BLaER1 treated with 17β-estradiol and CSF1 and Interleukin-3, amounts not matched to agents 10 nM and 100 nM (cell line): Measurements from ENCODE around the gene RPS6KC1.
"Not testable (repeated sequence)": the region's sequence is repeated elsewhere in the genome, so short reads cannot be mapped to it uniquely, and the experiment has no call there.

Source experiments
- H3K27ac ChIP-seq, 11 experiments: shearing (Covaris generic); formaldehyde crosslinking; 2 replicates each; pipeline ENCODE4 v1.8.1; 2022
- H3K27me3 ChIP-seq, 11 experiments: shearing (Covaris generic); formaldehyde crosslinking; 2 replicates each; pipeline ENCODE4 v1.8.1; 2022
- H3K36me3 ChIP-seq, 11 experiments: shearing (Covaris generic); formaldehyde crosslinking; 2 replicates each; pipeline ENCODE4 v1.8.1; 2022
- H3K4me1 ChIP-seq, 10 experiments: shearing (Covaris generic); formaldehyde crosslinking; 2 replicates each; pipeline ENCODE4 v1.8.1; 2022
- H3K4me2 ChIP-seq, 11 experiments: shearing (Covaris generic); formaldehyde crosslinking; 2 replicates each; pipeline ENCODE4 v1.8.1; 2022
- H3K4me3 ChIP-seq, 10 experiments: shearing (Covaris generic); formaldehyde crosslinking; 2 replicates each; pipeline ENCODE4 v1.8.1; 2022
- H3K9ac ChIP-seq, 11 experiments: shearing (Covaris generic); formaldehyde crosslinking; 2 replicates each; pipeline ENCODE4 v1.8.1; 2022
- H3K9me3 ChIP-seq, 11 experiments: shearing (Covaris generic); formaldehyde crosslinking; replicated peaks in 1 of 11; 2 replicates each; pipeline ENCODE4 v1.8.1; 2022
- H4K20me1 ChIP-seq, 11 experiments: shearing (Covaris generic); formaldehyde crosslinking; 2 replicates each; pipeline ENCODE4 v1.8.1; 2022
- Cebpa-rat ChIP-seq, 11 experiments: shearing (Covaris generic); IDR thresholded peaks; 2 replicates each; pipeline ENCODE4 v1.8.1; 2022

RPS6KC1 gene

DNA sequence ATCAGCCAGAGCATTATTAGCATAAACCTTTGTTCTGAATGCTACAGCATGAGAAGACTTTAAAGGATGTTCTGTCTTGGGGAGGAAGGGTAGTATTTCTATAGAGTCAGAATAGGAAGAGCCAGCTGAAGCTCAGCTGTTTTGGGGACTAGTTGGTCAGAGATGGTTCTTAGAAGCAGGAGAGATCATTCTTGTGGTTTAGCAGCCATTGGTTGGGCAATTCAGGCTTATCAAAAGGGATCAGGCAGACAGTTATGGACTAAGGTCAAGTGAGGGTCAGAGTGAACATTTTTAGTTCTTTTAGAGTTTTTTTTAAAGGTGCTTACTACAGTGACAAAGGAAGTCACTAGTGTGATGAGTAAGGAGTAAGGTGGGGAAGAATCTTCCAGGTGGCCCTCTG is 245.5 kb downstream of the RPS6KC1 start:
- H4K20me1 ChIP-seq: no peaks in the 10 kb centered on the region
- H3K27me3 ChIP-seq: no peaks in the 10 kb centered on the region
- 0 out of 22 replicates have a peak overlapping the region, but pooled peaks of 1 of the 11 experiments have one; percentile 8 for H3K4me2 ChIP-seq
- H3K27ac ChIP-seq: no peak overlapping the region
- H3K4me3 ChIP-seq: no peak overlapping the region
- no peak overlapping the region for H3K9ac ChIP-seq
- H3K36me3 ChIP-seq: peaks cover 0 to 10% (median 0%) of the 10 kb centered on the region in 11 experiments; a peak in 2 of 22 replicates
- H3K9me3 ChIP-seq: peaks cover 14 to 40% (median 26%) of the 10 kb centered on the region in 11 experiments
- peaks cover 0 to 16% (median 0%) of the 10 kb centered on the region in 10 experiments; a peak in 2 of 20 replicates for H3K4me1 ChIP-seq
- no peak for TF ChIP-seq Cebpa-rat (IDR thresholded peaks at IDR 0.05)

DNA sequence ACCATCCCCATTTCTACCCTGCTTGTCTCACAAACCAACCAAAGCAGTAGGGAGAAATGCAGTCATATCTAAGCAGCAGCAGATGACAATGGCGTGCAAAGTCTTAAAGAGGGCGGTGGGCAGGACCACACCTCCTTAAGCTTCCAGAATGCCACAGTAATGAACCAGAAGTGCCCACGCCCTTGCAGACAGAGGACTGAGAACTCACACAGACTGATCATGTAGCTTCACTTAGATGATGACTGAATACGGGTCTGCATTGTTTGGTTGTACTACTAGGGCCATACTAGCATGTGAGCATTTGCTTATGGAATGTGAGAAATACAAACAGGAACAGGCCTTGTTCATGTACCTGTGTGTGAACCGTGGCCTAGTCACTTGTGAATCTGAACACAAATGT is 246.0 kb downstream of the RPS6KC1 start:
- Histone ChIP-seq H3K9me3 (peaks cover 14 to 40% (median 26%) of the 10 kb centered on the region in 11 experiments), H3K4me2 (no peak overlapping the region), H3K4me3 (no peak overlapping the region), H4K20me1 (no peaks in the 10 kb centered on the region), H3K36me3 (peaks cover 0 to 10% (median 0%) of the 10 kb centered on the region in 11 experiments; a peak in 2 of 22 replicates), H3K4me1 (peaks cover 0 to 16% (median 0%) of the 10 kb centered on the region in 10 experiments; a peak in 2 of 20 replicates), H3K27me3 (no peaks in the 10 kb centered on the region), H3K9ac (no peak overlapping the region), H3K27ac (no peak overlapping the region)
- TF ChIP-seq Cebpa-rat (IDR thresholded peaks at IDR 0.05): no peak

DNA sequence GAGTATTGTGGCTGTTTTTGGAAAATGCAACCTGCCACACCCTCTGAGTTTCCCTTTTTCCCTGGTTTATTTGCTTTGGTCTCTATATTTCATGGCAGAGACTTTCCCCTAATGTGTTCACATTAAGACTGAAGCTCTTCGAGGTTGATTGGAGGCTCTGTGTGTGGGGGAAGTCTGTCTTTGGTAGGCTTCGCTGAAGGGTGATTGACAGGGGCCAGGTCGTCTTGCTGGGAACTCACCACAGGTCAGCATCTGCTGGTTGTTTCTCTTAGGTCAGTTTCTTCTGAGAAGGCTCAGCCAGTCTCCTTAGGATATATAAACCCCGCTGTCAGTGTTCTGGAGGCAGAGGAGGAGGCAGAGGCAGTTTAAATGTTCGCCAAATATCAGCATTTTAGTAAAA is 249.4 kb downstream of the RPS6KC1 start:
- Histone ChIP-seq H3K27ac (no peak overlapping the region), H3K9ac (no peak overlapping the region), H3K4me1 (peaks cover 0 to 10% (median 0%) of the 10 kb centered on the region in 10 experiments; a peak in 1 of 20 replicates), H3K9me3 (peaks cover 14 to 39% (median 26%) of the 10 kb centered on the region in 11 experiments), H3K36me3 (peaks cover 0 to 10% (median 0%) of the 10 kb centered on the region in 11 experiments; a peak in 2 of 22 replicates), H4K20me1 (no peaks in the 10 kb centered on the region), H3K27me3 (no peaks in the 10 kb centered on the region), H3K4me2 (no peak overlapping the region), H3K4me3 (no peak overlapping the region)
- TF ChIP-seq Cebpa-rat (IDR thresholded peaks at IDR 0.05): no peak

- H3K36me3 ChIP-seq: peaks cover 0 to 10% (median 0%) of the 10 kb centered on the region in 11 experiments; a peak in 2 of 22 replicates
- H3K9ac ChIP-seq, H3K4me2 ChIP-seq, H3K4me3 ChIP-seq, H3K27ac ChIP-seq, H3K4me1 ChIP-seq, H4K20me1 ChIP-seq, H3K27me3 ChIP-seq: not testable (repeated sequence)
- peaks cover 10 to 29% (median 17%) of the 10 kb centered on the region in 11 experiments for H3K9me3 ChIP-seq
These were observed 250.5 kb downstream of the RPS6KC1 start for GRCh38 chr1:213301524-213301923.

GRCh38 chr1:213303286-213303685 is 252.2 kb downstream of the RPS6KC1 start:
- H3K36me3 ChIP-seq: no peaks in the 10 kb centered on the region
- H3K4me2 ChIP-seq: no peak overlapping the region
- H3K4me3 ChIP-seq: no peak overlapping the region
- H3K9ac ChIP-seq: no peak overlapping the region
- H3K4me1 ChIP-seq: no peaks in the 10 kb centered on the region
- no peak for TF ChIP-seq Cebpa-rat (IDR thresholded peaks at IDR 0.05)
- no peak overlapping the region for H3K27ac ChIP-seq
- peaks cover 0 to 11% (median 0%) of the 10 kb centered on the region in 11 experiments; a peak in 7 of 22 replicates for H3K9me3 ChIP-seq
- H3K27me3 ChIP-seq: no peaks in the 10 kb centered on the region
- H4K20me1 ChIP-seq: no peaks in the 10 kb centered on the region

DNA sequence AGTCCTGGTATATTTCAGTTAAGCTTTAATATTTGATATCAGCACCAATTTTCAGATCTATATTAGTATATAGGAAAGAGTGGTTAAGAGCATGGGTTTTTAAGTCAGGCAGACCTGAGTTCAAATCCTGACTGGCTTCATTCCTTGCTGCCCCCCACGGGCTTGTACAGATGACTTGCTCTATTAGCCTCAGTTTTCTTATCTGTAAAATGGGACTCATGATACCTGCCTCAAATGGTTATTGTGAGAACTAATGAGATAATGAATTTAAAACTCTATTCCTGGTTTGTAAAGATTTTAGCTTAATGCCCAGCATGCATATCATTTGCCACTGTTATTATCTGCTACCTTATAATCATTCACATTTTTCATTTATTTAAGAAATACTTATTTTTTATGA is 264.5 kb downstream of the RPS6KC1 start:
- no peak overlapping the region for H3K27ac ChIP-seq
- no peaks in the 10 kb centered on the region for H4K20me1 ChIP-seq
- TF ChIP-seq Cebpa-rat (IDR thresholded peaks at IDR 0.05): no peak
- H3K4me3 ChIP-seq: no peak overlapping the region
- peaks cover 4 to 22% (median 10%) of the 10 kb centered on the region in 11 experiments; a peak in 19 of 22 replicates for H3K9me3 ChIP-seq
- no peak overlapping the region for H3K4me2 ChIP-seq
- H3K9ac ChIP-seq: no peak overlapping the region
- no peaks in the 10 kb centered on the region for H3K27me3 ChIP-seq
- H3K4me1 ChIP-seq: no peaks in the 10 kb centered on the region
- 0 out of 22 replicates have a peak, but pooled peaks cover 0 to 4% (median 0%) of the 10 kb centered on the region in 11 experiments for H3K36me3 ChIP-seq

DNA sequence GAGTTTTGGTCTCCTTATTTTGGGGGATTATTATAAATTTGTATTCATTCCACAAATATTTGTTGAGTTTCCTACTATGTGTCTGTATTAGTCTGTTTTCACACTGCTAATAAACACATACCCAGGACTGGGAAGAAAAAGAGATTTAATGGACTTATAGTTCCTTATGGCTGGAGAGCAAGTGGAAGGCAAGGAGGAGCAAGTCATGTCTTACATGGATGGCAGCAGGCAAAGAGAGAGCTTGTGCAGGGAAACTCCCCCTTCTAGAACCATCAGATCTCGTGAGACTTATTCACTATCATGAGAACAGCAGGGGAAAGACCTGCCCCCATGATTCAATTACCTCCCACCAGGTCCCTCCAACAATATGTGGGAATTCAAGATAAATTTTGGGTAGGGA is 267.4 kb downstream of the RPS6KC1 start:
- not testable (repeated sequence) for H3K4me1 ChIP-seq, H3K27ac ChIP-seq, H3K9ac ChIP-seq, H3K4me3 ChIP-seq, H3K4me2 ChIP-seq, H4K20me1 ChIP-seq, H3K27me3 ChIP-seq, H3K36me3 ChIP-seq
- H3K9me3 ChIP-seq: peaks cover 4 to 22% (median 10%) of the 10 kb centered on the region in 11 experiments; a peak in 19 of 22 replicates

DNA sequence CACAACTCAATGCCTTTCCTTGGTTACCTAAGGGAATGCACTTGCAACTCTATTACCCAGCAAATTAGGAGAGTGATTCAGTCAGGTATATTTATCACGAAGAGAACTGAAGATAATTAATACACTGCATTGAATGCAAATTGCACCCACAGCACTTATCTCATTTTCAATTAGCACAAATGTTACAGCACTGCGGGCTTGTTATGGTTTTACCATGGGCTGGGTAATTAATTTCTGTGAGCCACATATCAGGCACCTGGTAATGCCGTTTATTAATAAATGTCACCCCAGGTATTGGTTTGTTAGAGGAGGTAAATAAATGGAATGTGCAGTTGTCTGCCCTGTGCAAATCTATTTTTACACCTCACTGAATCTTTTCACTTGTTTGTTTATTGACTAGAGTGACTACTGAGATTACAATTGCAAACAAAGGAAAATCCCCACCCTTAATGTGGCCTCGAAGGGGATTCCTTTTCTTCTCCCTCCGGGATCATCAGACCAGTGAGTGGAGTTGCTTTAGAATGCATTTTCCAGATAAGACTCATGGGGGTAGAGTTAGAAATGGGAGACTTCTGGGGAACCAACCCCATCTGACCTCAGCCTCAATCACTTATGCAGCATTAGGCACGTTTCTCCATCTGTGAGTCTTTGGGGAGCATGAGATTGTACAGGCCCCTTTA is 269.3 kb downstream of the RPS6KC1 start:
- 0 out of 22 replicates have a peak, but pooled peaks cover 0 to 4% (median 0%) of the 10 kb centered on the region in 11 experiments for H3K36me3 ChIP-seq
- H3K9ac ChIP-seq: no peak overlapping the region
- peaks cover 6 to 22% (median 16%) of the 10 kb centered on the region in 11 experiments; a peak in 20 of 22 replicates for H3K9me3 ChIP-seq
- H3K4me3 ChIP-seq: no peak overlapping the region
- H3K27me3 ChIP-seq: no peaks in the 10 kb centered on the region
- no peak overlapping the region for H3K27ac ChIP-seq
- no peak for TF ChIP-seq Cebpa-rat (IDR thresholded peaks at IDR 0.05)
- no peak overlapping the region for H3K4me2 ChIP-seq
- H4K20me1 ChIP-seq: no peaks in the 10 kb centered on the region
- peaks cover 0 to 11% (median 5%) of the 10 kb centered on the region in 10 experiments; a peak in 15 of 20 replicates for H3K4me1 ChIP-seq
